Heart right ventricle (tissue), 16 donors: ENCODE measurements around the gene TSC1. TPM values are rescaled to one million over a fixed set of nuclear protein-coding genes. Genes with fewer than 3 reads are reported as not detected.

Experiments used
- ATAC-seq, 8 donors: fragments of 200-7000 bp; cut with Tn5 transposase; one replicate each; pipeline ENCODE4 v1.9.1; 2020; ENCODE audit warnings: mild to moderate bottlenecking in 8 of 8, moderate library complexity in 8 of 8, moderate number of reproducible peaks in 1 of 8
- DNase-seq, 2 donors: peaks; one replicate each; pipeline ENCODE4 v3.0.0-alpha.2; 2020
- H3K27ac ChIP-seq, 10 donors: fragments of 200-600 bp; sonication (generic) in 2 of 10; one replicate each; pipeline versions ENCODE4 v1.5.0 to v1.8.0; 2020 to 2022; ENCODE audit warnings: mild to moderate bottlenecking in 3 of 10
- H3K27me3 ChIP-seq, 7 donors: fragments of 200-600 bp; one replicate each; pipeline ENCODE4 v1.8.0; 2021 to 2022; ENCODE audit warnings: mild to moderate bottlenecking in 2 of 7
- H3K36me3 ChIP-seq, 9 donors: fragments of 200-600 bp; sonication (generic) in 1 of 9; one replicate each; pipeline versions ENCODE4 v1.5.0 to v1.8.0; 2020 to 2022; ENCODE audit warnings: mild to moderate bottlenecking in 2 of 9
- H3K4me1 ChIP-seq, 9 donors: fragments of 200-600 bp; sonication (generic) in 1 of 9; one replicate each; pipeline versions ENCODE4 v1.5.0 to v1.8.0; 2020 to 2022; ENCODE audit warnings: mild to moderate bottlenecking in 4 of 9
- H3K4me3 ChIP-seq, 10 donors: fragments of 200-600 bp; sonication (generic) in 2 of 10; one replicate each; pipeline versions ENCODE4 v1.5.0 to v1.8.0; 2020 to 2022; ENCODE audit warnings: mild to moderate bottlenecking in 7 of 10, moderate library complexity in 2 of 10
- H3K9me3 ChIP-seq, 11 donors: fragments of 200-600 bp in 10 of 11; sonication (generic) in 2 of 11; one replicate each; pipeline versions ENCODE4 v1.5.0 to v1.8.0; 2013 to 2022; ENCODE audit warnings: mild to moderate bottlenecking in 2 of 11, control low read depth in 1 of 11, moderate library complexity in 1 of 11
- CTCF ChIP-seq, 9 donors: fragments of 200-600 bp; sonication (generic) in 2 of 9; IDR thresholded peaks; one replicate each; pipeline versions ENCODE4 v1.5.0 to v1.8.0; 2021 to 2022; ENCODE audit warnings: antibody characterized with exemption in 9 of 9, mild to moderate bottlenecking in 5 of 9, moderate library complexity in 1 of 9
- WGBS, 2 donors: extraction: QIAGEN DNeasy Blood & Tissue Kit; methylation state at CpG; one replicate each; pipeline ENCODE4 v1.1.7; 2013; ENCODE audit warnings: inconsistent platforms in 1 of 2; 5-methylcytosine and 5-hydroxymethylcytosine counted together
- intact Hi-C, 10 donors: fragments of 100-400 bp; cut with DNase I; formaldehyde crosslinking; loops; one replicate each; pipeline versions ENCODE4 v1.11.1 to v1.14.2; 2022
- polyA plus RNA-seq, 2 donors: library from polyadenylated mRNA; stranded (reverse); fragments of 200-250 nt; gene quantifications; one replicate each; pipeline ENCODE4 v1.2.3, GENCODE V29; 2013
- total RNA-seq, 10 donors: library from RNA; stranded (reverse); fragmentation: NEBNext Ultra II Directional in 3 of 10; extraction: Animal tissue kit (Norgen Biotek cat#: 25700) in 3 of 10; gene quantifications; one replicate each; pipeline versions ENCODE4 v1.2.1 to v1.2.4, GENCODE V29; 2021 to 2023
- donor health status: Arrhythmogenic right ventricular cardiomyopathy.
- donor health status: ischemic (EF 13 %, LVEDD 7.1; RV severe dilation, severe dysfunction).
- donor health status: healthy with polysubstance abuse.
- donor health status: DM: no; HTN: yes; CAD: no.
- donor health status: DM: no; HTN: no; CAD: no.
- donor health status: ischemic (EF 25% LVEDD 6.9; RV normal size, moderate dysfunction).
- donor health status: ischemic (EF 25% LVEDD 5.7; RV mildly dilated, moderate dysfunction).
- donor health status: healthy.
- donor health status: DM: yes; HTN: yes; CAD: no.
- donor health status: Ischemic cardiomyopathy.
- donor health status: ischemic (EF 35%, LVEDD 5.7; RV mildly dilated, moderate dysfunction).
- donor health status: nonischemic (EF 11% LVEDD 7.7; RV severe dilation, severe dysfunction).
- donor health status: DM: yes; HTN: yes; CAD: no.
- donor health status: PGD.
- donor health status: ischemic (EF 29% LVEDD 5.4; RV normal size, mild dysfunction).
- donor health status: nonischemic (EF 23%, LVEDD 6.1; RV moderate dilation, normal function).

TSC1 gene
- total and polyA plus RNA-seq, 12 donors, result 7.7 to 72.9 (median 51.2) TPM

DNA sequence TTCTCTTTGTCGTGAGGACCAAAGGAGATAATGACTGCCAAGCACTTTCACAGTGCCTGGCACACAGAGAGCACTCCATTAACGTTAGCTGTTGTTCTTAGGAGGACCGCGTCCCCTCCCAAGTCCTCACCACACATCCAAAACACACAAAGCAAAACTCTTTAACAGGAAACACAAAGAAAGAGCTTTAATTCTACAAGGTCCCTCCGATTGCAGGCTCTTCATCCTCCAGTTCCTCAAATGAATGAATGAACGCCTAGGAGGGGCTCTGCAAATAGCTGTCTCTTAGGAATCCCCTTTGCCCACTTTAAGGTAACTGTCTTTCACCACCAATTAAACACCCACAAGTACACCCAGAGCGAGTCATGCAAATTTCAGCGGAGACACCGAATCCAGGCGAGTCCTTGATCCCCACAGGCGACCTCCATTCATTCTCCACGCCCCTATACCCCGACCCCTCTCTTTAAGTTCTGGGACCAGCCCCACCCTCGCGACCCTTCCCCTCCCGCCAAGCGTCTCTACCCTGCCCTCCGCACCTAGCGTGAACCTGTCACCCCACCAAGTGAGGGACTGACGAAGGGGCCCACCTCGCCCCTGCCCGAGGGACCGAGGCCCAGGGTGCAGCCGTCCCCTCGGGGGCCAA lies 644 bp downstream of the TSC1 start:
- H3K9me3 ChIP-seq, result no peaks in the 10 kb centered on the region
- ATAC-seq, result peak in 3 of 8 donors; percentile 1 to 40 (median 3)
- DNase-seq, result no peak

GRCh38 chr9:132942541-132943182 lies 1.8 kb downstream of the TSC1 start:
- Histone ChIP-seq H3K27ac (peak overlapping the region in 7 of 10 donors; percentile 7 to 100 (median 66)), H3K4me1 (peaks cover 0 to 74% (median 47%) of the 10 kb centered on the region in 9 donors), H3K27me3 (no peaks in the 10 kb centered on the region), H3K9me3 (no peaks in the 10 kb centered on the region), H3K4me3 (peak overlapping the region in 5 of 10 donors; percentile 83 to 100 (median 100)), H3K36me3 (no peaks in the 10 kb centered on the region)
- DNase-seq, result no peak
- TF ChIP-seq CTCF (IDR thresholded peaks at IDR 0.05), result no peak
- no peak for ATAC-seq
- intact Hi-C loops, result loop anchor here in 1 of 10 donors (10.0 kb wide), 1 partner anchor 588 kb away; the partner anchor contains the start of gene SETX
- 27 to 36% methylated on average over 5 of the region's 5 CpGs for WGBS, 2 donors

More for the DNA sequence above, 644 bp downstream of the TSC1 start:
- Histone ChIP-seq H3K4me3 (peak overlapping the region; percentile 73 to 100 (median 99)), H3K27me3 (no peaks in the 10 kb centered on the region), H3K4me1 (peaks cover 0 to 70% (median 42%) of the 10 kb centered on the region in 9 donors), H3K36me3 (no peaks in the 10 kb centered on the region), H3K27ac (peak overlapping the region; percentile 82 to 100 (median 98))
- intact Hi-C loops, result loop anchor here in 1 of 10 donors (10.0 kb wide), 1 partner anchor 589 kb away; the partner anchor contains the start of gene SETX
- WGBS, 2 donors, result 1 to 2% methylated on average over 25 of the region's 25 CpGs
- no peak for TF ChIP-seq CTCF (IDR thresholded peaks at IDR 0.05)

DNA sequence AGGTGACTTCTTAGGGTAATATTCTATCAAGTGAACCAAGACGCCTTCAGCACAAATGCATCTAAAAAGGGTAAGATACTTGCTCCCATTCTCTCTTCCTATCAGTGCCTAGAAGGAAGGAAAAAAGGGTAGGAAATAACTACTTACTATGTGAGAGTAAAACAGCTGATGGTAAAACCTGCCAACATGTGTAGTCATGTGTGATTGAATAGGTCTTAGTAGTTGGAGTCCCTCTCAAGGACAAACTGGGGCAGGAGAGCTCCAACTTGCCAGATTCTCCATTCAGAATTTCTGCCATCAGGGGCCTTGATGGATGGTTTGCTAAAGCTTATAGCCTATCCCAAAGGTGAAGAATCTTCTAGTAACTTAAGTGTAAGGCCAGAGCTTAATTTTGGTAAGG lies 5.2 kb downstream of the TSC1 start:
- ATAC-seq (no peak), DNase-seq (no peak)
- Histone ChIP-seq H3K27me3 (no peaks in the 10 kb centered on the region), H3K27ac (peak overlapping the region in 1 of 10 donors; percentile 49), H3K4me1 (peaks cover 0 to 66% (median 41%) of the 10 kb centered on the region in 9 donors), H3K36me3 (peaks cover 0 to 10% (median 4%) of the 10 kb centered on the region in 9 donors), H3K9me3 (no peaks in the 10 kb centered on the region), H3K4me3 (no peak overlapping the region)
- WGBS, 2 donors, result 92 to 93% methylated on average over 1 of the region's 1 CpG
- intact Hi-C loops, result no loop called here
- TF ChIP-seq CTCF (IDR thresholded peaks at IDR 0.05), result no peak

DNA sequence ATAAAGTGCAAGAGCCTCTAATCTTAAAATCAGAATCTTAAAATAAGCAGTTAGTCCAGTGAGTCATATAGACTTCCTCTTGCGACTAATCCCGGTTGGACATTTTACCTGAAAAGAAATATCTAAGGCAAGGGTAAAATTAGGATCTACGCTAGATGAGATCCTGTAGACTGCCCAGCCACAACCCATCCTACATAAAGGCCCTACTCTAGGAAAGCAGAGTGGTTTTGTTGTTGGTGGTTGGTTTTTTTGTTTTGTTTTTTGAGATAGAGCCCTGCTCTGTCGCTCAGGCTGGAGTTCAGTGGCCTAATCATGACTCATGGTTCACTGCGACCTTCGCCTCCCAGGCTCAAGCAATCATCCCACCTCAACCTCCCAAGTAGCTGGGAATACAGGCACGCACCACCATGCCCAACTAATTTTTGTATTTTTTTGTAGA lies 6.9 kb downstream of the TSC1 start:
- H3K9me3 ChIP-seq, result no peaks in the 10 kb centered on the region
- ATAC-seq (no peak), DNase-seq (no peak)
- H3K27me3 ChIP-seq, result no peaks in the 10 kb centered on the region
- no peak for TF ChIP-seq CTCF (IDR thresholded peaks at IDR 0.05)
- peaks cover 0 to 26% (median 6%) of the 10 kb centered on the region in 9 donors for H3K36me3 ChIP-seq
- H3K4me3 ChIP-seq, result no peak overlapping the region
- WGBS, 2 donors, result 94 to 97% methylated on average over 7 of the region's 7 CpGs
- peaks cover 0 to 52% (median 28%) of the 10 kb centered on the region in 9 donors for H3K4me1 ChIP-seq
- intact Hi-C loops, result no loop called here
- H3K27ac ChIP-seq, result no peak overlapping the region
